Fibroblast of pulmonary artery (primary cell): ENCODE results near the gene CD74.

Source experiments
- DNase-seq: peaks from one replicate; pipeline ENCODE4 v3.0.0-alpha.2; 2010; ENCODE audit warnings: low read depth
- H3K4me3 ChIP-seq: replicated peaks from 2 replicates; pipeline ENCODE4 v1.5.1; 2011; ENCODE audit warnings: low read depth, mild to moderate bottlenecking, control low read depth, low read length, moderate library complexity
- CTCF ChIP-seq: IDR thresholded peaks from 2 replicates; pipeline ENCODE4 v1.5.1; 2011; ENCODE audit warnings: mild to moderate bottlenecking, control low read depth, low read length, inconsistent platforms; ENCODE audit errors: missing control alignments

Gene CD74

DNA sequence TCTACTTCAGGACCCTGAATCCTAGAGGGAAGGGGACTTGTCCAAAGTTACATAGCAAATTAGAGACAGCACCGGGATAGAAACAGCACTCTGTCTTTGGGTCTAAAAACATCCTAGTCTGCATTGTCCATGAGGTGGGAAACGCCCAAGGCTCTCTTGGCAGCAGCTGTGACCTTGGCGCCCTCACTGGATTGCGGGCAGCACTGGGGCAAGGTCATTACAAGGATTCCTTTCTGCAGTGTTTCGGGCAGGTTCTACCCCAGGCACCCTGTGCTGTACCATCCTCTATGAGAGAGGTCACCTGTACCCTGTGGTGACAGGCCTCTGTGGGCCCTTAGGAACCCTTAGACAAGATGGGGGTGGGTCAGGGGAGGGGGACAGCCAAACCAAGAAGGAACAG is 8.6 kb downstream of the CD74 start:
- no peak for DNase-seq
- TF ChIP-seq CTCF = no peak
- H3K4me3 ChIP-seq = no peak overlapping the region

- no peak overlapping the region for H3K4me3 ChIP-seq
- no peak for TF ChIP-seq CTCF
- DNase-seq = no peak
Observed at GRCh38 chr5:150402901-150403342, 9.8 kb downstream of the CD74 start.

GRCh38 chr5:150402229-150402773 is 10.4 kb downstream of the CD74 start:
- no peak for DNase-seq
- H3K4me3 ChIP-seq = no peak overlapping the region
- no peak for TF ChIP-seq CTCF

DNA sequence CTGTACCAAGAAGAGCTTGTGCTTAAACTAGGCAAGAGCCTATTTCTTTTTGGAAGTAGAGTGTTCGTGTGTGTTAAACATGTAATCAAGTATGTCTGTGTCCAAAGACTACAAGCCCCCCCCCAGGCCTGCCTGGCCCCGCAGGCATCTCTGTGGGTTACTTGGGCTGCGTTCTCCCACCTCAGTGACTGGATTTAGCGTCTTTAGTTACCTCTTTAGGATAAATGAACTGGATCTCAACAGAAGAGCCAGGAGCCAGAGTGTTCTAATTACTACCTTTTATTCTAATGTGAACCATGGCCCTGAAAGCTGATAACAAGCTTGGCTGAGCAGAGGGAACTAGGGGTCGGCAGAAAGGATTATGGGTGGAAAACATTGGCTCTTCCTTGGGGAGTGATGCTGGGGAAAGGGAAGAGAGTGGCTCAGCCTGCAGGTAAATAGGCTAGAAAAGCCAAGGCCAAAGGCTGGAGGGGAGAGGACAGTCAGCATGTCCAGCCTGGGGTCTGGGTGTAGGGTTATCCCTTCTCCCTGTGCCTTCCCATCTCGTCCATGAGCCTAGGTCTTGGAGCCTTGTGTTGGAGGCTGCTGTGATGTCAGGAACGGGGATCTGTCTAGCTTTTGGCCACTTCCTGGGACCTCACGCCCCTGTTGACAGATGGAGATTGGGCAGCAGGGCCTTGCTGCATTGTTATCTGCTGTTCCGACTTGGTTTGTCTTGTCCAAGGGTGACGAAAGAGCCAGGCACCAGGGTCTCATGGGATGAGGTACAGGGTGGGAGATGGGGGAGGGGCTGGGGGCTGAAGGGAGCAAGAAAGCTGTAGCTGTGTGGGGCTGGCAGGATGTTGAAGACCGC is 11.1 kb downstream of the CD74 start:
- no peak for TF ChIP-seq CTCF
- no peak overlapping the region for H3K4me3 ChIP-seq
- no peak for DNase-seq

DNA sequence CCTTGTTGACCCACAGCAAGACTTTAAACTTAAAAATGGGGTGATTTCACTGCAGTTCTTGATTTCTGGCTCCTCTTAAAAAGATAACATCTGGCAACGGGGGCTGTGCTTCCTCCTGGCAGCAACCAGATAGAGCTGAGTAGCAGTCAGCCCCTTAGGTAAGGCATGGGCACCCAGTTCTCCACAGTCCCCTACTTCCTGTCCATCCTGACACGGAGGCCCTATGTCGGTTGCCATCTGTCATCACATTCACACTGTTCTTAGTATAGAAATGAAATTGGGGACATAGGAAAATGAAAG is 11.7 kb downstream of the CD74 start:
- DNase-seq = no peak
- TF ChIP-seq CTCF = no peak
- H3K4me3 ChIP-seq = no peak overlapping the region

GRCh38 chr5:150400316-150401075 is 12.2 kb downstream of the CD74 start:
- no peak overlapping the region for H3K4me3 ChIP-seq
- DNase-seq = no peak
- no peak for TF ChIP-seq CTCF
